ENCODE measurements around the gene MYBPC2. TPM values are rescaled to one million over a fixed set of nuclear protein-coding genes. Genes with fewer than 3 reads are reported as not detected.

Gene MYBPC2
- total RNA-seq (not detected in 2 replicates), polyA plus RNA-seq (0.03 TPM in 1 of 2 replicates, not detected in the other), polyA minus RNA-seq (not detected in 2 replicates), Bru-seq, nascent RNA (not detected), BruChase-seq, experiment 1, labeled RNA remaining after a 6-hour chase (not detected), BruChase-seq, experiment 2, labeled RNA remaining after a 2-hour chase (not detected)
- not detected in 2 replicates for polyA plus RNA-seq (2011; cell fraction: cytosol; rRNA removed)
- not detected in 2 replicates for polyA plus RNA-seq (2011; cell fraction: nucleus; rRNA removed)
- polyA plus RNA-seq (2012), result not detected in 2 replicates
- not detected for polyA minus RNA-seq (2011; cell fraction: cytosol; rRNA and poly(A)+ RNA removed)
- polyA minus RNA-seq (2011; cell fraction: nucleus; rRNA and poly(A)+ RNA removed), result not detected in 2 replicates
- long read RNA-seq, partial matches to known transcripts, result 0 of 1 reads
- long read RNA-seq, other reads (novel, unspliced or antisense), result 1 of 1 reads

GRCh38 chr19:50432221-50433028 lies at the start of gene MYBPC2:
Gene MYBPC2 (plus strand): TSS chr19:50432892. CDS start chr19:50432954, 62 bp downstream.
- H3K9me3 ChIP-seq (replicated peaks; ENCODE audit: control insufficient read depth, insufficient read depth, low read length), result no peaks in the 10 kb centered on the region
- FAIRE-seq (no peak), DNase-seq (ENCODE audit: low read depth, low spot score) (no peak)
- H3K27me3 ChIP-seq (ENCODE audit: control insufficient read depth in 2 of 2, insufficient read depth in 2 of 2, low read length in 2 of 2), result peaks cover 4 to 13% of the 10 kb centered on the region in 2 experiments
- H3K79me2 ChIP-seq (ENCODE audit: control insufficient read depth, insufficient read depth, low read length), result no peaks in the 10 kb centered on the region
- TF ChIP-seq POLR2AphosphoS5 (IDR thresholded peaks at IDR 0.05; ENCODE audit: insufficient read depth, low read depth, low read length) (no peak), MAX (IDR thresholded peaks at IDR 0.05; ENCODE audit: insufficient read depth, insufficient read length) (no peak), JUN (IDR thresholded peaks at IDR 0.05; ENCODE audit: borderline replicate concordance, insufficient read depth, insufficient read length, low read depth) (no peak), GATA2 (IDR thresholded peaks at IDR 0.05; ENCODE audit: insufficient read depth, insufficient read length, low read depth, low read length) (no peak), CTCF (IDR thresholded peaks at IDR 0.05; ENCODE audit: extremely low read depth in 1 of 2, insufficient read depth in 1 of 2, low read depth in 1 of 2, low read length in 2 of 2) (no peak), MYC (IDR thresholded peaks at IDR 0.05; ENCODE audit: low read depth, low read length) (no peak), EZH2 (IDR thresholded peaks at IDR 0.05; ENCODE audit: borderline replicate concordance, low read depth, low read length, severe bottlenecking) (no peak), POLR2A (IDR thresholded peaks at IDR 0.05; ENCODE audit: low read depth, low read length) (no peak), FOS (IDR thresholded peaks at IDR 0.05; ENCODE audit: borderline replicate concordance, insufficient read depth, low read length) (no peak)
- BruUV-seq (replicated peaks), result no TSS peak
- H3K27ac ChIP-seq (ENCODE audit: insufficient read depth, low read depth, low read length), result peak within 1 kb of the TSS; percentile 17
- intact Hi-C loops (cut with micrococcal nuclease) (no loop called here), dilution Hi-C loops (cut with MboI; ENCODE audit: extremely low pct_ligation_motif_present, low sequenced_read_pairs) (no loop called here)
- no peak within 1 kb of the TSS for H3K9ac ChIP-seq (replicated peaks; ENCODE audit: extremely low read depth, insufficient read depth, low read length)
- H2AFZ ChIP-seq (ENCODE audit: low read depth, low read length), result peak within 1 kb of the TSS; percentile 99
- peak within 1 kb of the TSS; percentile 55 for H3K4me2 ChIP-seq (ENCODE audit: insufficient read depth, low read length)
- ChIA-PET CTCF (no interaction called here), POLR2A (no interaction called here)
- no peaks in the 10 kb centered on the region for H4K20me1 ChIP-seq (replicated peaks; ENCODE audit: control insufficient read depth, extremely low read depth, insufficient read depth, low read length)
- peaks cover 6% of the 10 kb centered on the region for H3K4me1 ChIP-seq (ENCODE audit: control insufficient read depth, extremely low read depth, insufficient read depth, low read length)
- H3K4me3 ChIP-seq (replicated peaks in 1 of 3; ENCODE audit: insufficient read depth in 1 of 3, low read depth in 1 of 3, low read length in 3 of 3), result peak within 1 kb of the TSS; percentile 30 to 51 (median 39)
- H3K9me1 ChIP-seq (replicated peaks; ENCODE audit: control insufficient read depth, extremely low read depth, insufficient read depth, low read length), result no peaks in the 10 kb centered on the region
- H3K36me3 ChIP-seq (ENCODE audit: control insufficient read depth in 2 of 2, extremely low read depth in 1 of 2, insufficient read depth in 2 of 2, low read length in 2 of 2), result no peaks in the 10 kb centered on the region
